ENCODE measurements around the gene POLE3. TPM values are rescaled to one million over a fixed set of nuclear protein-coding genes. Genes with fewer than 3 reads are reported as not detected.
A peak's percentile ranks its signal among the peaks of the same experiment; 100 is the strongest.
"Not testable (repeated sequence)": the region's sequence is repeated elsewhere in the genome, so short reads cannot be mapped to it uniquely, and the experiment has no call there.

The POLE3 gene
- total RNA-seq, 1 donor from 2014 or later = 29.5 TPM

DNA sequence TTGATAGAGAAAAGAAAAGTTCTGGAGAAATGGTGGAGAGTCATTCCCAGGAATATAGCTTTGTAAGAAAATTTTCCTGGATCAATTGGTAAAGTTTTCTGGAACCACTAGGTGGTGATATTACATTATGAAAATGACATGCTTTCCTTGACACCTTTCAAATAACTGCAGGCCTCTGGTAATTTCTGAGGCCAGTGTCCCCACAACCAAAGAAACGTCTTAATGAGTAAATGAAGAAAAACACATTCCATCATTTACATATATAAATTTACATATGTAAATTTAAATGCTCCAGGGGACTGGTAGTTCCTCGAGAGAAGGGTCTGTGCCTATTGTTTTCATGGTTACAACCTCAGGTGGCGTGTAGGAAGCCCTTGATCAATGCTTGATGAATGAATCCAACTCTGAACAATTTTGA is 35.9 kb upstream of the POLE3 start:
- TF ChIP-seq CTCF (IDR thresholded peaks at IDR 0.05) = peak; percentile 92
- no peaks in the 10 kb centered on the region for H3K36me3 Mint-ChIP-seq (ENCODE audit: low read depth)
- no peaks in the 10 kb centered on the region for H3K27me3 Mint-ChIP-seq (ENCODE audit: low read depth)
- no peak for DNase-seq (ENCODE audit: low spot score)
- H3K4me1 Mint-ChIP-seq (ENCODE audit: low read depth) = peaks cover 2% of the 10 kb centered on the region
- H3K27ac Mint-ChIP-seq (ENCODE audit: unreplicated experiment) = no peak overlapping the region
- H3K4me3 Mint-ChIP-seq (ENCODE audit: unreplicated experiment) = no peak overlapping the region
- H3K9me3 Mint-ChIP-seq (ENCODE audit: low read depth) = no peaks in the 10 kb centered on the region

DNA sequence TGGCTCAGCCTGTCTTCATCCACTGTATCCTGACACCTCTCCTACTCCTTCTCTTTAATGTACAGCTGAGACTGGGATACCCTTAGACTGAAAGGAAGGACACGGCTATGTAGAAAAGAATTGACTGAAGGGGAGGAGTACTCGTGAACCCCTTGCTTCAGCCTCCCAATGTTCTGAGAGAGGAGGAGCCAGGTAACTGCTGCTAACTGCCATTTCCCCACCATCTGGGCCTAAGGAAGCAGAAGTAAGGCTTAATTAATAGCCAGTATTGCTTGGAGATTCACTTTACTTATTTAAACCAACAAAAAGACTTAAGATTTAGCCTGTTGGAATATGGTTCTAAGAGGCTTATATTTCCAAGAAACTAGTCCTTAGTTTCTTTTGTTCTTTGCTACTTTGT is 34.3 kb upstream of the POLE3 start:
- H3K9me3 Mint-ChIP-seq (ENCODE audit: low read depth) = no peaks in the 10 kb centered on the region
- TF ChIP-seq CTCF (IDR thresholded peaks at IDR 0.05) = no peak
- no peak overlapping the region for H3K4me3 Mint-ChIP-seq (ENCODE audit: unreplicated experiment)
- H3K27ac Mint-ChIP-seq (ENCODE audit: unreplicated experiment) = no peak overlapping the region
- no peaks in the 10 kb centered on the region for H3K36me3 Mint-ChIP-seq (ENCODE audit: low read depth)
- H3K27me3 Mint-ChIP-seq (ENCODE audit: low read depth) = no peaks in the 10 kb centered on the region
- DNase-seq (ENCODE audit: low spot score) = no peak
- no peaks in the 10 kb centered on the region for H3K4me1 Mint-ChIP-seq (ENCODE audit: low read depth)

DNA sequence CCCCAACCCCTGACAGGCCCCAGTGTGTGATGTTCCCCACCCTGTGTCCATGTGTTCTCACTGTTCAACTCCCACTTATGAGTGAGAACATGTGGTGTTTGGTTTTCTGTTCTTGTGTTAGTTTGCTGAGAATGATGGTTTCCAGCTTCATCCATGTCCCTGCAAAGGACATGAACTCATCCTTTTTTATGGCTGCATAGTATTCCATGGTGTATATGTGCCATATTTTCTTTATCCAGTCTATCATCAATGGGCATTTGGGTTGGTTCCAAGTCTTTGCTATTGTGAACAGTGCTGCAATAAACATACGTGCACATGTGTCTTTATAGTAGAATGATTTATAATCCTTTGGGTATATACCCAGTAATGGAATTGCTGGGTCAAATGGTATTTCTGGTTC is 27.2 kb upstream of the POLE3 start:
- not testable (repeated sequence) for H3K27me3 Mint-ChIP-seq (ENCODE audit: low read depth)

GRCh38 chr9:113436728-113437515 is 26.4 kb upstream of the POLE3 start:
- H3K27me3 Mint-ChIP-seq (ENCODE audit: low read depth) = peaks cover 6% of the 10 kb centered on the region
- peak overlapping the region; percentile 57 for H3K27ac Mint-ChIP-seq (ENCODE audit: unreplicated experiment)
- H3K4me1 Mint-ChIP-seq (ENCODE audit: low read depth) = peaks cover 11% of the 10 kb centered on the region
- peaks cover 2% of the 10 kb centered on the region for H3K36me3 Mint-ChIP-seq (ENCODE audit: low read depth)
- TF ChIP-seq CTCF (IDR thresholded peaks at IDR 0.05) = peak; percentile 13
- H3K4me3 Mint-ChIP-seq (ENCODE audit: unreplicated experiment) = peak overlapping the region; percentile 7
- no peak for DNase-seq (ENCODE audit: low spot score)
- peaks cover 7% of the 10 kb centered on the region for H3K9me3 Mint-ChIP-seq (ENCODE audit: low read depth)

More for the DNA sequence above, 27.2 kb upstream of the POLE3 start:
- not testable (repeated sequence) for H3K27ac Mint-ChIP-seq (ENCODE audit: unreplicated experiment); H3K4me3 Mint-ChIP-seq (ENCODE audit: unreplicated experiment); H3K9me3 Mint-ChIP-seq (ENCODE audit: low read depth); H3K36me3 Mint-ChIP-seq (ENCODE audit: low read depth); DNase-seq (ENCODE audit: low spot score)
- peaks cover 11% of the 10 kb centered on the region for H3K4me1 Mint-ChIP-seq (ENCODE audit: low read depth)

- TF ChIP-seq CTCF (IDR thresholded peaks at IDR 0.05) = no peak
- Mint-ChIP-seq H3K4me3 (ENCODE audit: unreplicated experiment) (no peak overlapping the region), H3K27me3 (ENCODE audit: low read depth) (peaks cover 6% of the 10 kb centered on the region), H3K4me1 (ENCODE audit: low read depth) (no peaks in the 10 kb centered on the region), H3K27ac (ENCODE audit: unreplicated experiment) (no peak overlapping the region), H3K9me3 (ENCODE audit: low read depth) (peaks cover under 1% of the 10 kb centered on the region), H3K36me3 (ENCODE audit: low read depth) (peaks cover 2% of the 10 kb centered on the region)
- no peak for DNase-seq (ENCODE audit: low spot score)
These were observed 20.7 kb upstream of the POLE3 start for GRCh38 chr9:113431191-113431590.

Data from chondrocyte (in vitro differentiated cells).